Parathyroid adenoma (tissue), 2 donors: ENCODE data around the gene ETV7.
"Not testable (repeated sequence)": the region's sequence is repeated elsewhere in the genome, so short reads cannot be mapped to it uniquely, and the experiment has no call there.

Experiments used
- H2AFZ ChIP-seq: fragments of 300-600 bp; sonication (generic); one replicate; pipeline ENCODE4 v1.7.0; 2017; ENCODE audit warnings: antibody characterized with exemption, mild to moderate bottlenecking
- H3K27ac ChIP-seq: fragments of 300-600 bp; sonication (generic); one replicate; pipeline ENCODE4 v1.7.0; 2017
- H3K27me3 ChIP-seq: fragments of 300-600 bp; sonication (generic); one replicate; pipeline ENCODE4 v1.7.0; 2017; ENCODE audit warnings: low read length; ENCODE audit not compliant: control insufficient read depth, insufficient read depth
- H3K36me3 ChIP-seq: fragments of 300-600 bp; sonication (generic); one replicate; pipeline ENCODE4 v1.7.0; 2017; ENCODE audit warnings: low read length; ENCODE audit not compliant: control insufficient read depth, insufficient read depth
- H3K4me1 ChIP-seq: fragments of 300-600 bp; sonication (generic); one replicate; pipeline ENCODE4 v1.7.0; 2017; ENCODE audit warnings: control low read depth
- H3K4me2 ChIP-seq: fragments of 300-600 bp; sonication (generic); one replicate; pipeline ENCODE4 v1.7.0; 2017; ENCODE audit warnings: low read length
- H3K4me3 ChIP-seq: fragments of 300-600 bp; sonication (generic); one replicate; pipeline ENCODE4 v1.7.0; 2017; ENCODE audit warnings: low read depth, low read length
- H3K79me2 ChIP-seq: fragments of 300-600 bp; sonication (generic); one replicate; pipeline ENCODE4 v1.7.0; 2017; ENCODE audit warnings: control low read depth
- H3K9ac ChIP-seq: fragments of 300-600 bp; sonication (generic); one replicate; pipeline ENCODE4 v1.7.0; 2017; ENCODE audit warnings: mild to moderate bottlenecking
- H3K9me3 ChIP-seq: fragments of 300-600 bp; sonication (generic); one replicate; pipeline ENCODE4 v1.7.0; 2017; ENCODE audit warnings: low read length; ENCODE audit not compliant: control insufficient read depth
- CTCF ChIP-seq: fragments of 300-600 bp; sonication (generic); IDR thresholded peaks from one replicate; pipeline ENCODE4 v1.7.0; 2017; ENCODE audit warnings: antibody characterized with exemption, mild to moderate bottlenecking
- donor health status: primary hyperparathyroidism.

The ETV7 gene

GRCh38 chr6:36368921-36369865, 18.3 kb downstream of the ETV7 start:
- H3K4me2 ChIP-seq: no peak overlapping the region
- no peaks in the 10 kb centered on the region for H3K79me2 ChIP-seq
- no peaks in the 10 kb centered on the region for H3K27me3 ChIP-seq
- H3K36me3 ChIP-seq: no peaks in the 10 kb centered on the region
- H2AFZ ChIP-seq: no peak overlapping the region
- no peak overlapping the region for H3K27ac ChIP-seq
- H3K4me3 ChIP-seq: no peak overlapping the region
- H3K9me3 ChIP-seq: no peaks in the 10 kb centered on the region
- no peak for TF ChIP-seq CTCF
- H3K4me1 ChIP-seq: no peaks in the 10 kb centered on the region
- H3K9ac ChIP-seq: no peak overlapping the region

GRCh38 chr6:36368421-36368820, 19.0 kb downstream of the ETV7 start:
- H3K4me1 ChIP-seq: no peaks in the 10 kb centered on the region
- H3K4me2 ChIP-seq: no peak overlapping the region
- H3K36me3 ChIP-seq: no peaks in the 10 kb centered on the region
- H3K9me3 ChIP-seq: no peaks in the 10 kb centered on the region
- no peak overlapping the region for H2AFZ ChIP-seq
- TF ChIP-seq CTCF: no peak
- no peaks in the 10 kb centered on the region for H3K79me2 ChIP-seq
- H3K9ac ChIP-seq: no peak overlapping the region
- H3K27me3 ChIP-seq: no peaks in the 10 kb centered on the region
- H3K27ac ChIP-seq: no peak overlapping the region
- H3K4me3 ChIP-seq: no peak overlapping the region

- Histone ChIP-seq H3K4me1 (no peaks in the 10 kb centered on the region), H2AFZ (no peak overlapping the region), H3K79me2 (no peaks in the 10 kb centered on the region), H3K9me3 (no peaks in the 10 kb centered on the region), H3K4me3 (no peak overlapping the region), H3K4me2 (no peak overlapping the region), H3K36me3 (no peaks in the 10 kb centered on the region), H3K9ac (no peak overlapping the region), H3K27me3 (no peaks in the 10 kb centered on the region), H3K27ac (no peak overlapping the region)
- TF ChIP-seq CTCF: no peak
Observed at GRCh38 chr6:36367743-36368142, 19.7 kb downstream of the ETV7 start.

- no peak overlapping the region for H3K4me2 ChIP-seq
- no peaks in the 10 kb centered on the region for H3K36me3 ChIP-seq
- H3K79me2 ChIP-seq: no peaks in the 10 kb centered on the region
- H3K4me3 ChIP-seq: no peak overlapping the region
- no peaks in the 10 kb centered on the region for H3K9me3 ChIP-seq
- no peak overlapping the region for H2AFZ ChIP-seq
- no peak overlapping the region for H3K9ac ChIP-seq
- no peaks in the 10 kb centered on the region for H3K27me3 ChIP-seq
- H3K27ac ChIP-seq: no peak overlapping the region
- no peaks in the 10 kb centered on the region for H3K4me1 ChIP-seq
- TF ChIP-seq CTCF: no peak
Observed at GRCh38 chr6:36364669-36365479, 22.6 kb downstream of the ETV7 start.

GRCh38 chr6:36364061-36364635, 23.3 kb downstream of the ETV7 start:
- H3K27ac ChIP-seq, H3K4me3 ChIP-seq, H3K9me3 ChIP-seq, H2AFZ ChIP-seq, H3K27me3 ChIP-seq, H3K4me1 ChIP-seq, H3K4me2 ChIP-seq, H3K36me3 ChIP-seq, H3K79me2 ChIP-seq, H3K9ac ChIP-seq: not testable (repeated sequence)

- not testable (repeated sequence) for H3K27ac ChIP-seq, H3K4me1 ChIP-seq, H3K36me3 ChIP-seq, H3K9ac ChIP-seq, H3K4me3 ChIP-seq, H3K9me3 ChIP-seq, H3K4me2 ChIP-seq, H3K79me2 ChIP-seq, H3K27me3 ChIP-seq, H2AFZ ChIP-seq
Observed at GRCh38 chr6:36363371-36363752, 24.1 kb downstream of the ETV7 start.
